Right renal cortex interstitium (tissue), 3 donors: ENCODE data around the gene C14orf180. TPM values are rescaled to one million over a fixed set of nuclear protein-coding genes. Genes with fewer than 3 reads are reported as not detected.
"Not testable (repeated sequence)": the region's sequence is repeated elsewhere in the genome, so short reads cannot be mapped to it uniquely, and the experiment has no call there.

Experiments used
- DNase-seq, 3 donors: peaks; one replicate each; pipeline ENCODE4 v3.0.0-alpha.2; 2013; ENCODE audit warnings: low read depth in 3 of 3, low spot score in 2 of 3
- polyA plus RNA-seq, 3 donors: library from polyadenylated mRNA; unstranded; fragments of 120-200 nt; gene quantifications; one replicate each; pipeline ENCODE4 v1.2.1, GENCODE V29; 2013; ENCODE audit not compliant: insufficient read length in 3 of 3

Gene C14orf180
- polyA plus RNA-seq, 3 donors = 0.07 to 0.11 TPM; not detected in 1

GRCh38 chr14:104576970-104577332 lies 2.6 kb upstream of the C14orf180 start:
- DNase-seq = no peak

DNA sequence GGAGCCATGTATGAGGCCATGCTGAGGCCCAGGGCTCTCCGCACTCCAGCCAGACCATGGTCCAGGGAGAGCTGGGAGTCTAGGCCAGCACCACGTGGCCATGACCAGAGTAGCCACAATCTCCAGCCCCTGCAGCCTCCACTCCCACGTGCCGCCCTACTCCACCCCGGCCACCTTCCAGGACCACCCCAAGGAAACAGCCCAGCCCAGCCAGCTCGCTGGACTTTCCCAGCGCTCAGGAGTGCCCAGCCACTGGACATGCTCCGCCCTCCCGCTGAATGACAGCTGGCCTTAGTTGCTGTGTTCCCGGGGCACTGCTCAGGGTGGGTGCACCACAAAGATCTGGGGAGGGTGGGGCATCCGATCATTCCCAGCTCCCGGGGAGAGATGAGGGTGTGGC lies 2.1 kb upstream of the C14orf180 start:
- DNase-seq = no peak

DNA sequence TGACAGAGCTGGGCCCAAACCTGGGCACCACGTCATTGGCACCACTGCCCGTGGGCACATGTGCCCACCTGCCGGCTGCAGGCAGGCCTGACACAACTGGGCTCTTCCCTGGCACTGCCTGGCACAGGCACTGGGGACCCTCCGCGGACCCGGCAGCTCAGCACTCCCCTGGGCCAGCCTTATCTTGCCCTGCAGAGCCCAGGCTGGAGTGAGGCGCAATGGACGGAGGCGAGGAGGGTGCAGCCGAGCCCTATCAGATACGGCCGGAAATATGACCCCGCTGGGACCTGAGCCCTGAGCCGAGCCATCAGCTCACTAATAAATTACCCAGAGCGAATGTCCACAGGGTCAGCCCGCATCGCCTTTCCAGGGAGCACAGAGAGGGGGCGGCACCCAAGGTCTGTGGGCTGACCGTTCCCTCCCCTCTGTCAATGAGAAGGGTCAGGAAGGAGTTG lies 1.7 kb upstream of the C14orf180 start:
- DNase-seq = no peak

GRCh38 chr14:104578321-104578720 lies 1.2 kb upstream of the C14orf180 start:
- DNase-seq = no peak

GRCh38 chr14:104579939-104580338 lies 375 bp downstream of the C14orf180 start:
- DNase-seq = not testable (repeated sequence)

DNA sequence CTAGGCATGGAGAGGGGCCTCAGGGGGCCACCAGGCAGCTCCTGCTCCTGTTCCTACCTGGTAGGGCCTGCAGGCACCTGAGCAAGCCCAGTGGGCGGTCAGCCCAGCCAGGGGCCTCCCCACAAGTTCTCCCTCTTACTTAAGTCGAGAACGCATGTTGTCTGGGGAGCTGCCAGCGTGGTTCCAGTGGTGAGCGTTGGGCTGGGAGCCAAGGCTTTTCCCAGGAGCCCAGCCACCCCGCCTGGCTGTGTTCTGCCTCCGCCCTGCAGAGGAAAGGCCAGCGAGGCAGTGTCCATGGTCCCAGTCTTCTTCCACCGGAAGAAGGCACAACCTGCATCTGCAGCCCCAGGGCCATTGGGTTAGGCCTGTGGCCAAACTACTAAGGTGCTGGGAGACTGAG lies 1.4 kb downstream of the C14orf180 start:
- DNase-seq = no peak

DNA sequence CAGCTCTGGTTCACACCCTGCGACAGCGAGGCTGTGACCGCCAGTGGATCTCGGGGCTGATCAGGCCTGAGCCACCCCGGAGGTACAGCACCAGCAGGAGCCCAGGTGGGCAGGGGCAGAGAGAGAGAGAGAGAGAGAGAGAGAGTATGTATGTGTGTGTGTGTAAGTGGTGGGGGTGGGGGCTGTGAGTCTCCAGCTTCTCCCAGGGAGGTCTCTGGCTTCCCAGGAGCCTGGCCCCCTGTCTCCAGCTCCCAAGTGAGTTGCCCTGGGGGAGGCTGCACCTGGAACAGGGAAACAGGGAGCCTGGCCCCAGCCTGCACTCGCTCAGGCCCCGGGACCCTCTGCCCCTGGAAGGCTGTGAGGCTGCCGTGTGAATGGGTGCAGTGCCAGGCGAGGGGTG lies 2.0 kb downstream of the C14orf180 start:
- DNase-seq = no peak

DNA sequence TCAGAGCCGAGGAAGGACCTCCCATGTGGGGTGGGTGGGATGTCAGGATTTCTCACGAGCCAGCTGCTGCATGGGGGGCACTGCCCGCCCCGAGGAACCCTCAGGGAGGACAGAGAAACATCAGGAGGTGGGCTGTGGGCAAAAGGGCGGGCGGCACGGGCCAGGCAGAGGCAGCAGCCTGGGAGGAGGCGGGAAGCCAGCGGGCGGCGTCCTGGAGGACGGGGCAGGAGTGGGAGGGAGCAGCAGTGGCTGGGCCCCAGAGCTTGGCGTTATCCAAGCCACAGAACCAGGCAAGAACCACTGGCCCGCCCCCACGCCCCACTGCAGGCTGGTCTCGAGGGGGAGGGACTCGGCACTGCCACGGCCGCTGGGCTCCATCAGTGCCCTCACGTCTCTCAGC lies 2.4 kb downstream of the C14orf180 start:
- DNase-seq = no peak

GRCh38 chr14:104582662-104583061 lies 3.1 kb downstream of the C14orf180 start:
- DNase-seq = no peak

DNA sequence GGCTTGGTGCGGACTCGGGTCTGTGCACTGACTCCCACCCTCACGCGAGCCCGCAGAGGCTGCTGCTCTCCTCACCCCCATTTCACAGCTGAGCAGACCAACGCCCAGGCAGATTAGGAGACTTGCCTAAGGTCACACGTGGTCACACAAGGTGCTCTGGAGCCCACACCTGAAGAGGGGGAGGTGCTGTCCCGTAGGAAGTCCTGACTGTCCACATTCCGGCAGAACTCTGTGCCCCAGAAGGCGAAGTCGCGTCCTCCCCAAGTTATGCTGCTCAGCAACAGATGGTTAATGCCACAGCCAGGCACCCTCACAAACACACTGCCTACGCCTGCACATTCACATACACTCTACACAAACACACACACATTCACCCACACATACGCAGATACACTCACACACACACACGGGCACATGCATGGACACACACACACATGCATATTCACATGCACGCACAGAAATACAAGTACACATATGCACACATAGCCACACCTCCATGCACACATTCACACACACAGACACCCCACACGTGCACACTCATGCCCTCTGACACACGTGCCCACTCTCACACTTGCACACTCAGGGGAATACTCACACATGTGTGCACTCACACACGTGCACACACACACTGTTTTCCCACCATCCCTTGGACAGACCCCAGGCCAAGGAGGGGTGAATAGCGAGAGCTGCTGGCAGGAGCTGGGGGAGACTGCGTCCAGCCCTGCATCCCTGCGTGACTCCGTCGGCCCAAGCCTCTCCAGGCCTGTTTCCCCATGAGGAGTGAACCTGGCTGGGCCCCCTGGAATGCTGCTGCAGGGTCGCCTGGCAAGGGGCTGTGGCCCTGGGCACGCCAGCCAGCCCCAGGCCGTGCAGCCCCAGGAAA lies 4.1 kb downstream of the C14orf180 start:
- DNase-seq = no peak

GRCh38 chr14:104584557-104584956 lies 5.0 kb downstream of the C14orf180 start:
- no peak for DNase-seq

DNA sequence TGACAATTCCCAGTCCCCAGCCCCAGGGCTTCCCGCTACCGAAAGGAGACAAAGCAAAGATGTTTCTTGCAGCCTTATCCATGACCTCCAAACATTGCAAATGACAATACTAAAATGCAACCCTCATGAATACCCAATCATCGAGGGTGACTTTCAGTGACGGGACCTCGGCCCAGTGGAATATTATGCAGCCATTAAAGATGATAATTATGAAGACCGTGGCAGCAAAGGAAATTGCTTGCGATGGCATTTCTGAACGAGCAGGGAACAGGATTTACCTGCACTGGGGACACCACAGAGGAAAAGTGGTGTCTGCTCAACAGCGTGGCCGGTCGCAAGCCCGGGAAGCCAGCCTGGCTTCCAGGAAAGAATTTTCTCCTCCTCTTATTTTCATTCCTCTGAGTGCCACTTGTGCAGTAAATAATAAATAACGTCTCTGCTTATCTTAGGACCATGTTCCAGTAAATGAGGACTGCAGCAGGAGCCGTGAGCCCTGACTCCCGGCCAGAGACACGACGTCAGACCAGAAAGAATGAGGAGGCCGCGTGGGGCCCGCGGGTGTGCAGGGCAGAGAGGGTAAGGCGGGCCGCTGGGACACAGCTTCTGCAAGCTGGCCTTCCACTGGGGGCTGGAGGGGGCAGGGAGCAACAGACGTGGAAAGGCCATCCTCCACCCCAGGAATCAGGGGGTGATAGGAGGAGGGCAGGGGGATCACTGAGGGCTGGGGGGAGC lies 6.6 kb downstream of the C14orf180 start:
- DNase-seq = no peak

GRCh38 chr14:104586832-104587620 lies 7.5 kb downstream of the C14orf180 start:
- no peak for DNase-seq

DNA sequence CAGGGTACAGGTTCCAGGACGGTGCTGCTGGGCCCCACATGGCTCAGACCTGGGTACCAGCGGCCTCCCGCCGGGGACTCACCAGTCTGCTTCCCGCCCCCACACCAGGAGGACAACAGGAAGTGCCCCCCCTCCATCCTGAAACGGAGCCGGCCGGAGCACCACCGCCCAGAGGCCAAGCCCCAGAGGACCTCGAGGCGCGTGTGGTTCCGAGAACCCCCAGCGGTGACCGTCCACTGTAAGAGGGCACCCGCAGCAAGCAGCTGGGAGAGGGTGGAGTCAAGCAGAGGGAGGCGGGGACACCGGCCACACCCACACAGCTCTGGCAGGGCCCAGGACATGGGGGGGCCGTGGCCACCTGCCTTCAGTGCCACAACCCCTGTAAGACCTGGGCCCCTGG lies 8.1 kb downstream of the C14orf180 start:
- DNase-seq = no peak

- no peak for DNase-seq
These were observed 8.7 kb downstream of the C14orf180 start for GRCh38 chr14:104588066-104588857.

- DNase-seq = no peak
These were observed 10.0 kb downstream of the C14orf180 start for GRCh38 chr14:104589338-104590195.

DNA sequence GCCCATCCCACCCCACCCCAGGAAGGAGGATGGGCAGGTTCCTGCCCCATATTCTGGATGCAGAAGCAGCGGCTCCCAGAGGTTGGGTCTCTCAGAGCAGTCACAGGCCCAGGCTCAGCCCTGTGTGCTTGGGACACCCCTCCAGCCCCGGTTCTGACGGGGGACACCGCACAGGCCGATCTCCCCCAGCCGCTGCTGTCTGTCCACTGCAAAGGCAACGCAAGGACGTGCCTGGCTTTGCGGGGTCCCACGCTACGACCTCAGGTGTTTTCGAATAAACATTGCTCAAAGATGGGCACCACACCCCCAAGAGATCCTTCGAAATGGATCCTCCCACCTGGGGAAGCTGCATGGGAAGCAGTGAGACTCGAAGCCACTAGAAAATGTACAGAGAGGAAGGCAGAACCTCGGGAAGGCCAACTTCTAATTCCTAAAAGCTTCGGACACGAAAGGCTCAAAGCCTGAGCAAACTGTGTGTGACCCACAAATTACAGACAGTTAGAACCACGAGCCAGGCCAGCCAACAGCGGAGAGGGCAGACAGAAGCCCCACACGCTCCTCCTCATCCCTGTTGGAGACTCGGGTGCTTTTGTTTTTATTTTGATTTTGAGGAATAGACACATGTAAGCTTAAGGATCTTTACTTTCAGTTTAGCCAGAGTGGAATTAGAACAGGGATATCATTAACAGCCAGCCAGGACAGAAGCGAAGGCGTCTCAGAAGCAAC lies 10.8 kb downstream of the C14orf180 start:
- DNase-seq = no peak

DNA sequence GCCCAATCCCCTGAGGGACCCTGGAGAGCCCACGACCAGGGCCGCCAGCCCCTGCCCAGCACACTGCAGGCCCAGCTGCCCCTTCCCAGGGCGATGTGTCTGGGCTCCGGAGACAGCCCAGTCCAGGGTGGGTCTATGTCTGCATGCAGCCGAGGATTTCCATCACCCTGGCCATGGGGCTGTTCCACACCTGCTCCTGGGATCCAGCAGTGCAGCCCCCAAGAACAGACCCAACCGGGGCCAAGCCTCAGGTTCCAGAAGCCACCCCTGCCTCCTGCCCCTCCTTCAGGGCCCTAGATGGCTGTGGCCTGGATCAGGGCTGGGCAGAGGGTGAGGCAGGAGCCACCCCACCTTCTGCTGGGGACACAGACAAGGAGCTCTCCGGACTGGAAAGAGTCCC lies 11.5 kb downstream of the C14orf180 start:
- no peak for DNase-seq
